Stimulated activated CD8-positive, alpha-beta memory T cell treated with anti-CD3 and anti-CD28 coated beads, Interleukin-4, amount 100 ng/mL, for 24 hours (primary cell): ENCODE results near the gene ITGA2.
"Not testable (repeated sequence)": the region's sequence is repeated elsewhere in the genome, so short reads cannot be mapped to it uniquely, and the experiment has no call there.

Experiments used
- DNase-seq: peaks from one replicate; pipeline ENCODE4 v3.0.0-alpha.2; 2020; ENCODE audit warnings: low read depth

ITGA2 gene

DNA sequence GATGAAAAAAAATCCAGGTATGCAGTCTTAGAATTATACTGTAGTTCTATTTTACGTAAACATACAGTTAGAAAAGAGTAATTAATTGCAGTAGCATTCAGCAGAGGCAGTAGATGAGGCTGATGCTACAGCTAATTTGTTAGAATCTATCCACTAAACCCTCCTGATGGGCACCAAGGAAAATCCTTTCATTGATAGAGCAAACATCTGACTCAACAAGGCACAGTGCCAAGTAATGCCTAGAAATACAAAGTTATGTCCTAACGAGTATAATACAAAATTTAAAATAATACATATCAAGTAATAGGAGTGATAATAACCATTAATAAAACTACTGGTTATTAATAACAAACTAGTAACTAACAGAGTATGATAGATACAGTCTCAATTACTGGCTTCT lies 111.5 kb downstream of the ITGA2 start:
- DNase-seq: no peak

DNA sequence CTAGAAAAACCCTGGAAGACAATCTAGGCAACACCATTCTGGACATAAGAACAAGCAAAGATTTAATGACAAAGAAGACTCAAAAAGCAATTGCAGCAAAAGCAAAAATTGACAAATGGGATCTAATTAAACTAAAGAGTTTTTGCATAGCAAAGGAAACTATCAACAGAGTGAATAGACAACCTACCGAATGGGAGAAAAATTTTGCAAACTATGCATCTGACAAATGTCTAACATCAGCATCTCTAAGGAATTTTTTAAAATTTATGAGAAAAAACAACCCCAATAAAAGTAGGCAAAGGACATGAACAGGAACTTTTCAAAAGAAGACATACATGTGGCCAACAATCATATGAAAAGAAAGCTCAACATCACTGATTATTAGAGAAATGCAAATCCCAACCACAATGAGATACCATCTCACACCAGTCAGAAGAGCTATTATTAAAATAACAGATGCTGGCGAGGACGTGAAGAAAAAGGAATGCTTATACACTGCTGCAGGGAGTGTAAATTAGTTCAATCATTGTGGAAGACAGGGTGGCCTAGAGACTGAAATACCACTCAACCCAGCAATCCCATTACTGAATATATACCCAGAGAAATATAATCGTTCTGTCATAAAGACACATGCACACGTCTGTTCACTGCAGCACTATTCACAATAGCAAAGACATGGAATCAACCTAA lies 116.6 kb downstream of the ITGA2 start:
- no peak for DNase-seq

DNA sequence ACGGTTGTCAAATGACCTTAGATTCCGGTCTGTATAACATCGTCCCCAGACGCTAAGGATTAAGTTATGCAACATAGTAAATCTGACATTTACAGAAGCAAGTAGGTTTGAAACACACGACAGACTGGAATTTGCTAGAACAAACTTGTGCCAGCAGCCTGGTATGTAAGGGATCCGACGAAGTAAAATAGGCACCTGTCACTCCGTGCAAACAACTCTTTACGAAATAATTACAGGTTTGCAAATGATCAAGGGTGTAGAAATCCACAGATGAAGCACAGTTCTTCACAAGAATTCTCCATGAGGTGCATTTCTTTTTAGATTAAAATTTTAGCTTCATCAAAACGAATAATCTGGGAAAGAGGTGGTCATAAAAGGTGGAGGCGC lies 119.9 kb downstream of the ITGA2 start:
- DNase-seq: no peak

DNA sequence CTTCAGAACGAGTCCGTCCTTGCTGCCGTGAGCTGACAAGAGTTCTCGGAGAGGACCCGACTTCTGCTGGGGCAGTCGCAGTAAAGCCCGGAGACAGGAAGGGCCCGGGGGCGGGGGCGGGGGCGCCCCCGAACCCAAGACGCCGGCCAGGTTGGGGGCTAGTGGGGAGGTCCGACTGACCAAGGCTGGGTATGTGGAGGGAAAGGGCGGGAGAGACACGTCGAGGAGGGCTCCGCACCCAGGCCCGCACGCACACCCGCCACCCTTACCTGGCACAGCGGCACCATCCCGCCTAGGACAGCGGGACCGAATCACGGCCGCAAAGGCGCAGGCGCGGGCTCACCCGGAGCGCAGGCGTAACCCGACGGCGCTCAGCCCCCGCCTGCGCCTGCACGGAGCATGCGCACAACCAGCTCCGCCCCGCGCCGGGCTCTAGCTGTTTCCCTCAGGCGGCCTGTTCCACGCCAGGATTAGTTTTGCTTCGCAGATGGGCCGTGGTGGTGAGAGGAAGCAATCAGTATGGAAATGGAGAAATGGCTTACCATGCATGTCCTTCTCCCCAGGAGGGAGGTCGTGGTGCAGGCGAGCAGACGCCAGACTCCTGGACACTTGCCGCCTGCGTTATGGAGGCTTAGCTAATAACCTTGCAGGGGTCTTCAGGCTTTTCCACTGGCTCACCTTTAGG lies 120.4 kb downstream of the ITGA2 start, which contains the start of gene MOCS2:
Gene MOCS2, minus strand, starts transcription at position 315 of the 685 bp plus-strand sequence. CDS start 2,583 bp downstream, outside the sequence.
- peak; percentile 87 for DNase-seq

DNA sequence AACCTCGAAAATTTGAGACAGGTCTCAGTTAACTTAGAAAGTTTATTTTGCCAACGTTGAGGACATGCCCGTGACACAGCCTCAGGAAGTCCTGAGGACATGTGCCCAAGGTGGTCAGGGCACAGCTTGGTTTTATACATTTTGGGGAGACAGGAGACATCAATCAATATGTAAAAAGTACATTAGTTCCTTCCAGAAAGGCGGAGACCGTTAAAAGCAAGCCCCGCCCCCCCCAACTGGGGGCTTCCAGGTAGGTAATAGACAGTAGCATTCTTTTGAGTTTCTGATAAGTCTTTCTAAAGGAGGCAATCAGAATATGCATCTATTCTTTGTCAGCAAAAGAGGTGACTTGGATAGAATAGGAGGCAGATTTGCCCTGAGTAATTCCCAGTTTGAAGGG lies 121.0 kb downstream of the ITGA2 start:
- DNase-seq: no peak

DNA sequence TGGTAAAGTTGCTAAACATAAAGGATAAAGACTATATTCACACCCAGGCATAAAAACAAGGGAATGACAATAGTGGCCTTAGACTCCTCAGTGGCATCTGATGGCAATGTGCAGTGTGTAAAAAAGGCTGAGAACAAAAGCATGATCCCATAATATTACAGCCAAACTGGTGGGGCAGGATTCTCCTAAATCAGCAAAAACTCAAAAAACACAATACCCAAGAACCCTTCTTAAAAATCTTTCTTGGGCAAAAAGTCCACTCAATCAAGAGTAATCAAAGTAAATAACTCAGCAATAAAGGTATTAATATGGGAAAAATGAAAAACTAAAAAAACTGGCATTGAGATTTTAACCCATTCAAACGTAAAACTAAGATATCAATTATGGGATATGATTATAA lies 122.0 kb downstream of the ITGA2 start:
- no peak for DNase-seq

DNA sequence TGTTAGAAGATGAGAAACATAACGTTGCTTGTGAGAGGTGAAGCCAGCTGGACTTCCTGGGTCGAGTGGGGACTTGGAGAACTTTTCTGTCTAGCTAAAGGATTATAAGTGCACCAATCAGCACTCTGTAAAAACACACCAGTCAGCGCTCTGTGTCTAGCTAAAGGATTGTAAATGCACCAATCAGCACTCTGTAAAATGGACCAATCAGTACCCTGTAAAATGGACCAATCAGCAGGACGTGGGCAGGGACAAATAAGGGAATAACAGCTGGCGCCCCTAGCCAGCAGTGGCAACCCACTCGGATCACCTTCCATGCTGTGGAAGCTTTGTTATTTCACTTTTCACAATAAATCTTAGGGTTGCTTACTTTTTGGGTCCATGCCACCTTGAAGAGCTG lies 123.2 kb downstream of the ITGA2 start:
- not testable (repeated sequence) for DNase-seq

DNA sequence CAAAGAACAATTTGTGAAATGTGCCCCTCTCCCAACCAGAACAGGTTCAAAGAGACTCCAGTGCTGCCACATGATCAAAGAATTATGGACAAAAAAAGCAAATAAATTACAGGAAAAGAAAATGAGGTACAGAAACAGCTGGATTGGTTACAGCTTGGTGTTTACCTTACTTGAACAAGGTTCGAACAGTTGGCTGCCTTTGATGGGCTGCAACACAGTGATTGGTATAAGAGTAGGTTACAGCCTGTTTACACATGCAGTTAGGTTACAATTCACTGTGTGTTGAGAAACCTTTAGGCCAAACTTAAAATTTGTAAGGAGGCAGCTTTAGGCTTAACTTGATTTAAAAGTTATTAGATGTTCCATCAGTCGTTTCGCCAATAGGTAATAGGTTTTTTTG lies 123.8 kb downstream of the ITGA2 start:
- no peak for DNase-seq

DNA sequence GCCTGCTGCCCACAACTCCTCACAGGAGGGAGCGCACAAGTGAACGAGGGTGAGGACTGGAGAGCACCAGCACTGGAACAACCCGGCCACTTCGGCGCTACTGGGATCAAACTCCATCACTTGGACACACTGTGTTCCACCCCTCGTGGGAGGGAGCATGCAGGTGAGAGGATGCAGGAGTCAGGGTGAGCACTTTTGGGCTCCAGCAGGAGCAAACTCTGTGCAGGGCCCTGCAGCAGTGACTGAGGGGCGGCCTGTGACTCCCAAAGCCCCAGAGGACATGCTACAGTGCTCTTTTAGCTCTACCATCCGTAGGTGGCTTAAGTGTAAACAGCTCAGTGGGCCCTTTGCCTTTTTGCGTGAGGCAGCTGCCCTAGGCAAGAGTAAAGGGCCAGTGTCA lies 124.8 kb downstream of the ITGA2 start:
- DNase-seq: no peak

DNA sequence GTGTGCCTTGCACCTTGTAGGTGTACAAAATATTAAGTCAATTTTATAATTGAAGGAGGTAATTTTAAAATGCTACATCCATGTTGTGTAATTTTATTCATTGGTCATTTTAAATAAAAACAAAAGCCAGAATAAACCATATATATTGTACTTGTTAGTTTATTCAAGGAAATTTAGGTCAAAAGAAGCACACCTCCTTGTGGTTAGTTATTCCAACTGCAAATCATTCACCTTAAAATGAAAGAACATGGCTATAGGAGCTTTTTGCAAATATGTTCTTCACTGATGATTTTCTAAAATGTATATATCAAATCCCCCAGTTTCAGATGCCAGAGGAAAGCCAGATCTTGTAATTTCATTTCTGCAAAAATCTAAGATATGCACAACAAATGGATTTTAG lies 125.8 kb downstream of the ITGA2 start:
- DNase-seq: no peak

DNA sequence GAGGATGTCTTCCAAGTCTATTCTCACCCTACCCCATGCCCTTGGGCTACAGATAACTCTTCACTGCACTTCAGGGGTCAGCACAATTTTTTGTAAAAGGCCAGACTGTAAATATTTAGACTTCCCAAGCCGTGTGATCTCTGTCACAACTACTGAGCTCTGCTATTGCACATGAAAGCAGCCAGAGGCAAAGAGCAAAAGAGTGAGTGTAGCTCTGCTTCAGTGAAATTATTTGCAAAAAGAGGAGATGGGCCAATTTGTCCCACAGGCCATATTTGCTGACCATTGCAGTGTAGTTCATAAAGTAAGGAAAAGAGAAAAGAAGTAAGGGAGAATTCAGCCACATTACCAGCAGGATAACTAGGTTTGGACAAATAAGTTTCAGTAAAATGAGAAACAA lies 127.4 kb downstream of the ITGA2 start:
- no peak for DNase-seq

DNA sequence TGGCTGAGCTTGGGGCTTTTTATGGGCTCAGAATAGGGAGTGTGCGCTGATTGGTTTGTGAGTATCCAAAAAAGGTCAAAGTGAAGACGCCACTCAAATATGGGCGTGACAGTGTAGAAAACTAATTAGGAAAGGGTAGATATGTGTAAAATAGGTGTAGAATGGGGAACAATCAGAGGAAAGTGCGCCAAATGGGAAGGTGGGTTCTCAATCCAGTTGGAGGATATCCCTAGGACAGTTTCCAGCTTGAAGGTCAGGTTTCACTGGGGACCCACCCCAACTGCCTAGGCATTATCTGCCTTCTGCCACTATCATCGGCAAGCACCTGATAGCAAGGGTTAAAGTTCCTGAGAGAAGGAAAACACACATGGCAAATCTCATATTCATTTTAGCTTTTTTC lies 129.7 kb downstream of the ITGA2 start:
- no peak for DNase-seq

DNA sequence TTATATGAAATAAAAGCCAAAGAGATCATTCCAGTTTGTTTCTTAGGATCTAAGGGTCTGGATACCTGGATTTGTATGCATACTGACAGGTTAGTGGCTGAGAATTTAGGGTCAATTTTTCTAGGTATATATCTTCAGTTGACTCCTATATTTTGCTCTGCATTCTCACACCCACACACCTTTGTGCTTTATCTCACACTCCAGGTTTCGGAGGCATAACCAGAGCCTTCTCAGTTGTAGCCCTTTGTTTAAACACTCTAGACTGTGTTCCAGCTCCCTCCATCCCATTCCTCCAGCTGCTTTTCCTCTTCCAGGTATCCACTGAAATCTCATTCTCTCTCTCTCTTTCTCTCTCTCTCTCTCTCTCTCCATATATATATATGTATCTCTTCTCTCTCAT lies 131.0 kb downstream of the ITGA2 start:
- no peak for DNase-seq

DNA sequence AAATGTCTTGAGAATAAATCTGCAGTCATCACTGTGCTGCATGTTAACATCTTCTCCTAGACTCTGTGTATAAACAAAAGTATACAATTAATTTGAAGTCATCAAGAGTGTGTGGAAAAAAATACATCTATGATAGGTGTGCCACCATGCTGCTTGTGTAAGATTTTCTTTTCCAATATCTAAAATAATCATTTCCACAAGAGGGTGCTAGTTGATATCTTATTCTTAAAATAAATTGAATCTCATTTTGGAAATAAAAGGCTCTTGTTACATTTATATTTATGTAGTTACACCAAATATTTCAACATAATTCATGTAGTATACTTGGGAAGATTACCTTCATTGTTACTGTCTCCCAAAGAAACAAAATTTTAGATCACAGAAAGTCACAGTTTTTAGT lies 134.6 kb downstream of the ITGA2 start:
- DNase-seq: no peak

DNA sequence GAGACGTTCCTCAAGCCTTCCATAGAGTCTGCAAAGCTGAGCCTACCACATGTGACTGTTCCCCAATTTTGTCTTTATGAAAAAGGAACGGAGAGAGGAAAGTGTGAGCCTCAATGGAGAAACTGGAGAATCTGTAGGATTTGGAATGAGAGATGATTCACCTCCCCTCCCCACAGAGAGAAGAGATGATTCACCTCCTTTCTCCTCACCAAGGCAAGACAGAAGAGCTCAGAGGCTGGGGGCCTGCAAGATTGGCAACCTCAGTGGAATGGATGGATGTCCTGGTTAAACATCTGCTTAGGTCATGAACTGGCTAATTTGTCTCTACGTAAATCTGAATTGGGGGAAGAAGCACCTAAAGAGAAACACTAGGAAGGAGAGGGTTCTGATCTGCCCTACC lies 137.4 kb downstream of the ITGA2 start:
- no peak for DNase-seq

DNA sequence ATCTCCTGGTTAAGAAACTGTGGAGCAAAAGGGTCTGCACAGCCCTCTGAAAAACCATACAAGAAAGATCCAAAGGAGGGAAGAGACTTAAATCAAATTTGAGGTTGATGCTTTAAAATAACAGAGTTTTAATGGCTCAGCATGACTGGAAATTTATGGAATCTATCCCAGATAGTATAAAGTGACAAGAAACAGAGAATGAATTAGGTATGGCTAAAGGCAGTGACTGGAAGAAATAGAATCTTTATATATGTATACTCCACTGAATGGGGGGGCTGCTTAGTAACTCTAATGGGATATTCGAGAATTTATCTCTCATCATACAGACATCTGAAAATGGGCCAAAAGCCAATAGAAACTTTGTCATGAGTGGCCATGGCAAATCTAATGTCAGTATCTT lies 138.0 kb downstream of the ITGA2 start:
- DNase-seq: no peak

DNA sequence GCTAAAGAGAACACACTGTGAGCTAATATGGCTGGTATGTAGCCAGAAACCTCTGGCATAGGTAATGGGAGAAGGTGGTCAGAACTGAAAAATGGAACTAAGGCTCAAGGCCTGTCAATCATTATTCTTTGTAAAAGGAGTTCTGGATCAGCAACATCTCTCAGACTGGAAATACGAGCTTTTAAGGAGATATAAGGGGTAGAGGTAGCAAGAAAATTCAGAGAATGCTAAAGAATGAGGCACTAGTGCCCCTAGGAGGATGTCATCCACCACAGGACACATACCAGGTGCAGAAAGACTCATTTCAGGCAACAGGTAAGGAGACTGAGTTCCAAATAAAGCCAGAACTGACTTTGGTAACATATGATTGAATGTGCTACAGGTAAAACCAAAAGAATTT lies 139.3 kb downstream of the ITGA2 start:
- no peak for DNase-seq

DNA sequence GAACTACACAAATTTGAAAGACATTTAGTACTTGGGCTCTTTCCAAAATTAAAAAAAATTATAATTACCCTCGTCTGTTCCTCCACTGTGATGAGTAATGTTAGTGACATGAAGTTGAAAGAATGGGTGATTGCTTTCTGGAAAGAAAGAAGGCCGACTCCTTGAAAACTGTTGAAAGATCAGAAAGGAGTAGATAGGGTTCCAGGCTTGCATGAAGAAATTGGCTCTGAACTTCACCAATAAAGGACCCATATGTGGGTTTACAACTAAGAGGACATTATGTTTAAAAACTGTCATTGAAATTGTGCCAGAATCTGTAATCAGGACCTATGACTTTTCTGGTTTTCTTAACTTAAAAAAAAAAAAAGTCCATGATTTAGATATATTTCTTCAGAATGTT lies 141.1 kb downstream of the ITGA2 start:
- DNase-seq: no peak

DNA sequence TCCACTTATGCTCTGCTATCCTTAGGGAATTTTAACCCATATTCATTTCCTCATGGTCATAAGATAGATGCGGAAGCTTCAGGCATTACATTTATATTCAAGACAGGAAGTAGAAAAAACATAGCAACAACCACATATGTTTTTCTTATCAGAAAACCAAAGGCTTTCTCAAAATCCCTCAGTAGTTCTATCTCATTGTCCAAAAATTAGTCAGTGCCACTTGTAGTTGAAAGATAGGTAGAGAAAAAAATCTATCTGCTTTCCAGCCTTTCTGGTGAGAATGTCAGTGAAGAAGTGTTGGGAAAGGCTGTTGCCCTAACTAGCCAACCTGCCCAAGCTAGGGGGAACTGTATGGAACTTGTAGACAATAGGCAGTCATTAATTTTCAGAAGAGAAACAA lies 143.9 kb downstream of the ITGA2 start:
- no peak for DNase-seq
